H1 (cell line): ENCODE results near the gene DPP4.

Experiments
- BRCA1 ChIP-seq: IDR thresholded peaks from 2 replicates; pipeline ENCODE4 v1.6.1; 2012; ENCODE audit warnings: low read depth, low read length, improper control_type of control experiment
- SP1 ChIP-seq: IDR thresholded peaks from 2 replicates; pipeline ENCODE4 v1.6.1; 2011; ENCODE audit warnings: low read depth, low read length

GRCh38 chr2:161991991-161992390 lies 82.0 kb downstream of the DPP4 start:
- no peak for TF ChIP-seq SP1
- no peak for TF ChIP-seq BRCA1
